HepG2 (cell line): ENCODE measurements around the gene BCAR3. TPM values are rescaled to one million over a fixed set of nuclear protein-coding genes. Genes with fewer than 3 reads are reported as not detected.

ENCODE experiments used
- ATAC-seq: fragments of 200-7000 bp; cut with Tn5 transposase; 3 replicates; pipeline ENCODE4 v1.9.1; 2020; ENCODE audit warnings: mild to moderate bottlenecking, moderate library complexity
- BruUV-seq: library from RNA; stranded (reverse); fragments of 400-500 nt; replicated peaks from 2 replicates; lab custom pipeline; 2021; lab: Mats Ljungman, UMichigan
- CTCF ChIA-PET: fragments of 300-600 bp; formaldehyde crosslinking; extraction: SDS; loops from one replicate; lab custom pipeline; 2021; ENCODE audit warnings: low total read pairs, inconsistent platforms, low intra/inter-chr PET ratio; lab: Yijun Ruan, JAX
- POLR2A ChIA-PET: fragments of 350-600 bp; sonication (Branson Sonifier 250); formaldehyde crosslinking; loops from one replicate; lab custom pipeline; 2020; ENCODE audit warnings: antibody characterized with exemption, inconsistent platforms; lab: Yijun Ruan, JAX
- DNase-seq: peaks from one replicate; pipeline ENCODE4 v3.0.0-alpha.2; 2015; ENCODE audit warnings: low spot score
- FAIRE-seq: peaks from 3 replicates; lab custom pipeline; 2011; peaks lifted over from hg19 to GRCh38; lab: Jason Lieb, UNC
- H2AFZ ChIP-seq: one replicate; pipeline ENCODE4 v1.6.1; 2011; ENCODE audit warnings: low read length, inconsistent platforms
- H3K27ac ChIP-seq: fragments of 300-600 bp; 3 replicates; pipeline ENCODE4 v1.8.0; 2011; ENCODE audit warnings: mixed run types, mild to moderate bottlenecking, mixed read lengths, low read length, inconsistent platforms; ENCODE audit not compliant: insufficient read depth; ENCODE audit errors: extremely low read length
- H3K27me3 ChIP-seq, 2 experiments: fragments of 200-600 bp in 1 of 2; 2 replicates in 1 of 2; 3 replicates in 1 of 2; pipeline versions ENCODE4 v1.6.0 to v1.8.0; 2011; ENCODE audit warnings: low read length in 2 of 2, mild to moderate bottlenecking in 2 of 2, moderate library complexity in 2 of 2, inconsistent platforms in 1 of 2; ENCODE audit not compliant: insufficient read depth in 2 of 2, control insufficient read depth in 1 of 2
- H3K36me3 ChIP-seq, 2 experiments: fragments of 200-600 bp in 1 of 2; replicated peaks in 1 of 2; 2 replicates in 1 of 2; 3 replicates in 1 of 2; pipeline versions ENCODE4 v1.5.1 to v1.8.0; 2011; ENCODE audit warnings: low read length in 2 of 2, inconsistent platforms in 1 of 2; ENCODE audit not compliant: insufficient read depth in 2 of 2, control insufficient read depth in 1 of 2
- H3K4me1 ChIP-seq: 2 replicates; pipeline ENCODE4 v1.5.1; 2012; ENCODE audit warnings: low read length, inconsistent platforms; ENCODE audit not compliant: insufficient read depth
- H3K4me2 ChIP-seq: 2 replicates; pipeline ENCODE4 v1.6.0; 2011; ENCODE audit warnings: low read depth, low read length, inconsistent platforms
- H3K4me3 ChIP-seq, 3 experiments: fragments of 200-600 bp in 1 of 3; sonication (generic), shearing (Covaris generic) in 1 of 3; replicated peaks in 1 of 3; 2 replicates each; pipeline ENCODE4 v1.5.1; 2011 to 2016; ENCODE audit warnings: low read length in 3 of 3, inconsistent platforms in 2 of 3, low read depth in 2 of 3, mild to moderate bottlenecking in 2 of 3, control low read depth in 1 of 3, mixed read lengths in 1 of 3; ENCODE audit not compliant: insufficient read depth in 1 of 3
- H3K79me2 ChIP-seq: one replicate; pipeline ENCODE4 v1.6.1; 2011; ENCODE audit warnings: low read length, inconsistent platforms; ENCODE audit not compliant: insufficient read depth
- H3K9ac ChIP-seq: 2 replicates; pipeline ENCODE4 v1.6.0; 2011; ENCODE audit warnings: mild to moderate bottlenecking, low read depth, low read length, inconsistent platforms; ENCODE audit not compliant: insufficient read depth
- H3K9me3 ChIP-seq: 2 replicates; pipeline ENCODE4 v1.5.1; 2012; ENCODE audit warnings: mild to moderate bottlenecking, low read length
- H4K20me1 ChIP-seq: 2 replicates; pipeline ENCODE4 v1.6.0; 2011; ENCODE audit warnings: inconsistent platforms, mild to moderate bottlenecking, low read length, moderate library complexity; ENCODE audit not compliant: insufficient read depth
- HNRNPH1 ChIP-seq: fragments of 200-400 bp; formaldehyde crosslinking; optimal IDR thresholded peaks from 2 replicates; pipeline ENCODE3; 2017; ENCODE audit warnings: mild to moderate bottlenecking, low read depth, low read length
- TMF1 ChIP-seq: sonication (generic); formaldehyde crosslinking; IDR thresholded peaks from 2 replicates; pipeline ENCODE4 v1.8.1; 2022; ENCODE audit warnings: low read depth, missing genetic modification reagents
- ZNF646 ChIP-seq: sonication (generic); formaldehyde crosslinking; IDR thresholded peaks from 2 replicates; pipeline ENCODE4 v1.9.0; 2021; ENCODE audit warnings: mild to moderate bottlenecking, missing genetic modification reagents
- WGBS: methylation state at CpG from one replicate; pipeline ENCODE4 v1.1.6; 2017; ENCODE audit warnings: low lambda C conversion rate; 5-methylcytosine and 5-hydroxymethylcytosine counted together
- in situ Hi-C: cut with HindIII; loops from 2 replicates; pipeline ENCODE4 v1.10.0; 2017; ENCODE audit warnings: low pct_unique_long_range_greater_than_20kb; ENCODE audit not compliant: extremely low pct_ligation_motif_present
- intact Hi-C: fragments of 100-400 bp; cut with micrococcal nuclease; formaldehyde crosslinking; loops from one replicate; pipeline ENCODE4 v1.10.0; 2022; ENCODE audit not compliant: unreplicated experiment
- polyA plus RNA-seq, 8 experiments: library from polyadenylated mRNA; depleted of rRNA in 3 of 8; stranded (reverse) in 7 of 8; unstranded in 1 of 8; fragments of >200 nt; fragmentation: Illumina TruSeq in 4 of 8; extraction: Trizol in 4 of 8; gene quantifications; 2 replicates each; pipeline versions ENCODE4 v1.2.1 to v1.2.3, GENCODE V29; 2011 to 2016; ENCODE audit warnings: low read depth in 4 of 8, missing spikeins in 1 of 8, mixed read lengths in 1 of 8; ENCODE audit not compliant: insufficient read depth in 1 of 8
- total RNA-seq, 5 experiments: library from RNA; depleted of rRNA; stranded (reverse); fragments of >200 nt; fragmentation: Illumina TruSeq; extraction: Trizol; gene quantifications; 2 replicates each; pipeline ENCODE4 v1.2.3, GENCODE V29; 2016; ENCODE audit warnings: low read depth in 1 of 5

The BCAR3 gene
- total and polyA plus RNA-seq, 2 of the 13 experiments (the other 11 are each of a cell fraction or from before 2014, with no cell fraction given) = 3.6 to 4.8 TPM

- TF ChIP-seq ZNF646 (CRISPR knock-in tag) = no peak
- TF ChIP-seq, all 625 proteins: peak for 0
Observed at GRCh38 chr1:93518516-93518915, 163.1 kb downstream of the BCAR3 start (continued).

- Histone ChIP-seq H3K4me3 (no peak overlapping the region), H2AFZ (no peak overlapping the region), H3K36me3 (peaks cover 1 to 2% of the 10 kb centered on the region in 2 experiments; a peak in 2 of 5 replicates), H3K4me1 (peaks cover 9% of the 10 kb centered on the region; the same call in 1 of the 2 replicates), H4K20me1 (no peaks in the 10 kb centered on the region), H3K9ac (no peak overlapping the region), H3K27me3 (no peaks in the 10 kb centered on the region), H3K27ac (no peak overlapping the region), H3K4me2 (no peak overlapping the region), H3K9me3 (no peaks in the 10 kb centered on the region), H3K79me2 (no peaks in the 10 kb centered on the region)
- ChIA-PET CTCF (no interaction called here), POLR2A (interaction anchor here (0.6 kb wide), 1 partner anchor 26 kb away, joined by 4 read pairs; no protein-coding TSS in a partner anchor)
- TF ChIP-seq TMF1 (CRISPR knock-in tag) (no peak), HNRNPH1 (no peak)
- in situ Hi-C loops = no loop called here
- WGBS = 89% methylated on average over 5 of the region's 5 CpGs
- no peak for DNase-seq
- no peak for FAIRE-seq
- no TSS peak for BruUV-seq
- no peak for ATAC-seq
- intact Hi-C loops = no loop called here
Observed at GRCh38 chr1:93516164-93516563, 165.5 kb downstream of the BCAR3 start.

Other genes starting within 250 kb of the BCAR3 start
- 27.1 and 41.3 TPM in 2 replicates for gene FNBP1L, start 233.7 kb downstream of the BCAR3 start, total RNA-seq (2016; rRNA removed; fragmentation: Illumina TruSeq; extraction: Trizol)
- gene FNBP1L, start 233.7 kb downstream of the BCAR3 start, polyA plus RNA-seq (2011; rRNA removed) = 21.6 and 24.1 TPM in 2 replicates
- 63.3 and 93.0 TPM in 2 replicates for gene DNTTIP2, start 197.4 kb upstream of the BCAR3 start, total RNA-seq (2016; rRNA removed; fragmentation: Illumina TruSeq; extraction: Trizol)
- gene DNTTIP2, start 197.4 kb upstream of the BCAR3 start, polyA plus RNA-seq (2011; rRNA removed) = 10.3 and 11.4 TPM in 2 replicates
- gene GCLM, start 227.6 kb upstream of the BCAR3 start, total RNA-seq (2016; rRNA removed; fragmentation: Illumina TruSeq; extraction: Trizol) = 28.1 and 29.9 TPM in 2 replicates
- 8.0 and 8.7 TPM in 2 replicates for gene GCLM, start 227.6 kb upstream of the BCAR3 start, polyA plus RNA-seq (2011; rRNA removed)